HepG2 (cell line): ENCODE measurements around the gene CCDC116. TPM values are rescaled to one million over a fixed set of nuclear protein-coding genes. Genes with fewer than 3 reads are reported as not detected.

Source experiments
- ATAC-seq: fragments of 200-7000 bp; cut with Tn5 transposase; 3 replicates; pipeline ENCODE4 v1.9.1; 2020; ENCODE audit warnings: mild to moderate bottlenecking, moderate library complexity
- BruUV-seq: library from RNA; stranded (reverse); fragments of 400-500 nt; replicated peaks from 2 replicates; lab custom pipeline; 2021; lab: Mats Ljungman, UMichigan
- CTCF ChIA-PET: fragments of 300-600 bp; formaldehyde crosslinking; extraction: SDS; loops from one replicate; lab custom pipeline; 2021; ENCODE audit warnings: low total read pairs, inconsistent platforms, low intra/inter-chr PET ratio; lab: Yijun Ruan, JAX
- POLR2A ChIA-PET: fragments of 350-600 bp; sonication (Branson Sonifier 250); formaldehyde crosslinking; loops from one replicate; lab custom pipeline; 2020; ENCODE audit warnings: antibody characterized with exemption, inconsistent platforms; lab: Yijun Ruan, JAX
- DNase-seq: peaks from one replicate; pipeline ENCODE4 v3.0.0-alpha.2; 2015; ENCODE audit warnings: low spot score
- FAIRE-seq: peaks from 3 replicates; lab custom pipeline; 2011; peaks lifted over from hg19 to GRCh38; lab: Jason Lieb, UNC
- H2AFZ ChIP-seq: one replicate; pipeline ENCODE4 v1.6.1; 2011; ENCODE audit warnings: low read length, inconsistent platforms
- H3K27ac ChIP-seq: fragments of 300-600 bp; 3 replicates; pipeline ENCODE4 v1.8.0; 2011; ENCODE audit warnings: mixed run types, mild to moderate bottlenecking, mixed read lengths, low read length, inconsistent platforms; ENCODE audit not compliant: insufficient read depth; ENCODE audit errors: extremely low read length
- H3K27me3 ChIP-seq, 2 experiments: fragments of 200-600 bp in 1 of 2; 2 replicates in 1 of 2; 3 replicates in 1 of 2; pipeline versions ENCODE4 v1.6.0 to v1.8.0; 2011; ENCODE audit warnings: low read length in 2 of 2, mild to moderate bottlenecking in 2 of 2, moderate library complexity in 2 of 2, inconsistent platforms in 1 of 2; ENCODE audit not compliant: insufficient read depth in 2 of 2, control insufficient read depth in 1 of 2
- H3K36me3 ChIP-seq, 2 experiments: fragments of 200-600 bp in 1 of 2; replicated peaks in 1 of 2; 2 replicates in 1 of 2; 3 replicates in 1 of 2; pipeline versions ENCODE4 v1.5.1 to v1.8.0; 2011; ENCODE audit warnings: low read length in 2 of 2, inconsistent platforms in 1 of 2; ENCODE audit not compliant: insufficient read depth in 2 of 2, control insufficient read depth in 1 of 2
- H3K4me1 ChIP-seq: 2 replicates; pipeline ENCODE4 v1.5.1; 2012; ENCODE audit warnings: low read length, inconsistent platforms; ENCODE audit not compliant: insufficient read depth
- H3K4me2 ChIP-seq: 2 replicates; pipeline ENCODE4 v1.6.0; 2011; ENCODE audit warnings: low read depth, low read length, inconsistent platforms
- H3K4me3 ChIP-seq, 3 experiments: fragments of 200-600 bp in 1 of 3; sonication (generic), shearing (Covaris generic) in 1 of 3; replicated peaks in 1 of 3; 2 replicates each; pipeline ENCODE4 v1.5.1; 2011 to 2016; ENCODE audit warnings: low read length in 3 of 3, inconsistent platforms in 2 of 3, low read depth in 2 of 3, mild to moderate bottlenecking in 2 of 3, control low read depth in 1 of 3, mixed read lengths in 1 of 3; ENCODE audit not compliant: insufficient read depth in 1 of 3
- H3K79me2 ChIP-seq: one replicate; pipeline ENCODE4 v1.6.1; 2011; ENCODE audit warnings: low read length, inconsistent platforms; ENCODE audit not compliant: insufficient read depth
- H3K9ac ChIP-seq: 2 replicates; pipeline ENCODE4 v1.6.0; 2011; ENCODE audit warnings: mild to moderate bottlenecking, low read depth, low read length, inconsistent platforms; ENCODE audit not compliant: insufficient read depth
- H3K9me3 ChIP-seq: 2 replicates; pipeline ENCODE4 v1.5.1; 2012; ENCODE audit warnings: mild to moderate bottlenecking, low read length
- H4K20me1 ChIP-seq: 2 replicates; pipeline ENCODE4 v1.6.0; 2011; ENCODE audit warnings: inconsistent platforms, mild to moderate bottlenecking, low read length, moderate library complexity; ENCODE audit not compliant: insufficient read depth
- HOXA7 ChIP-seq: sonication (generic); formaldehyde crosslinking; IDR thresholded peaks from 2 replicates; pipeline ENCODE4 v1.8.1; 2022; ENCODE audit warnings: mild to moderate bottlenecking, missing genetic modification reagents, moderate library complexity
- NR2F1 ChIP-seq, 2 experiments: fragments of 450-650 bp in 1 of 2; formaldehyde crosslinking in 1 of 2; IDR thresholded peaks; 2 replicates each; pipeline versions ENCODE4 v1.5.0 to v1.6.1; 2016 to 2020; ENCODE audit warnings: mild to moderate bottlenecking in 1 of 2, missing compliant biosample characterization in 1 of 2, missing genetic modification reagents in 1 of 2, moderate library complexity in 1 of 2
- TFDP1 ChIP-seq: IDR thresholded peaks from 2 replicates; pipeline ENCODE4 v1.6.1; 2016; ENCODE audit warnings: missing compliant biosample characterization, missing genetic modification reagents, borderline replicate concordance
- ZHX2 ChIP-seq, 2 experiments: sonication (generic) in 1 of 2; formaldehyde crosslinking in 1 of 2; IDR thresholded peaks; 2 replicates each; pipeline versions ENCODE4 v1.6.1 to v1.9.0; 2014 to 2022; ENCODE audit warnings: antibody characterized with exemption in 1 of 2, borderline replicate concordance in 1 of 2, inconsistent platforms in 1 of 2, low read depth in 1 of 2, missing genetic modification reagents in 1 of 2
- ZNF263 ChIP-seq: sonication (generic); formaldehyde crosslinking; IDR thresholded peaks from 2 replicates; pipeline ENCODE4 v1.4.0; 2020; ENCODE audit warnings: missing genetic modification reagents
- WGBS: methylation state at CpG from one replicate; pipeline ENCODE4 v1.1.6; 2017; ENCODE audit warnings: low lambda C conversion rate; 5-methylcytosine and 5-hydroxymethylcytosine counted together
- in situ Hi-C: cut with HindIII; loops from 2 replicates; pipeline ENCODE4 v1.10.0; 2017; ENCODE audit warnings: low pct_unique_long_range_greater_than_20kb; ENCODE audit not compliant: extremely low pct_ligation_motif_present
- intact Hi-C: fragments of 100-400 bp; cut with micrococcal nuclease; formaldehyde crosslinking; loops from one replicate; pipeline ENCODE4 v1.10.0; 2022; ENCODE audit not compliant: unreplicated experiment
- polyA plus RNA-seq, 8 experiments: library from polyadenylated mRNA; depleted of rRNA in 3 of 8; stranded (reverse) in 7 of 8; unstranded in 1 of 8; fragments of >200 nt; fragmentation: Illumina TruSeq in 4 of 8; extraction: Trizol in 4 of 8; gene quantifications; 2 replicates each; pipeline versions ENCODE4 v1.2.1 to v1.2.3, GENCODE V29; 2011 to 2016; ENCODE audit warnings: low read depth in 4 of 8, missing spikeins in 1 of 8, mixed read lengths in 1 of 8; ENCODE audit not compliant: insufficient read depth in 1 of 8
- total RNA-seq, 5 experiments: library from RNA; depleted of rRNA; stranded (reverse); fragments of >200 nt; fragmentation: Illumina TruSeq; extraction: Trizol; gene quantifications; 2 replicates each; pipeline ENCODE4 v1.2.3, GENCODE V29; 2016; ENCODE audit warnings: low read depth in 1 of 5
- TF ChIP-seq, protein P1 (sequence below), 2 experiments: fragments of 450-650 bp in 1 of 2; sonication (generic) in 1 of 2; formaldehyde crosslinking; IDR thresholded peaks; 2 replicates each; pipeline versions ENCODE4 v1.5.0 to v1.8.0; 2020 to 2022; ENCODE audit warnings: mild to moderate bottlenecking in 1 of 2, missing genetic modification reagents in 1 of 2

Gene CCDC116
- total and polyA plus RNA-seq, 2 of the 13 experiments (the other 11 are each of a cell fraction or from before 2014, with no cell fraction given) = 0.15 to 0.33 TPM

DNA sequence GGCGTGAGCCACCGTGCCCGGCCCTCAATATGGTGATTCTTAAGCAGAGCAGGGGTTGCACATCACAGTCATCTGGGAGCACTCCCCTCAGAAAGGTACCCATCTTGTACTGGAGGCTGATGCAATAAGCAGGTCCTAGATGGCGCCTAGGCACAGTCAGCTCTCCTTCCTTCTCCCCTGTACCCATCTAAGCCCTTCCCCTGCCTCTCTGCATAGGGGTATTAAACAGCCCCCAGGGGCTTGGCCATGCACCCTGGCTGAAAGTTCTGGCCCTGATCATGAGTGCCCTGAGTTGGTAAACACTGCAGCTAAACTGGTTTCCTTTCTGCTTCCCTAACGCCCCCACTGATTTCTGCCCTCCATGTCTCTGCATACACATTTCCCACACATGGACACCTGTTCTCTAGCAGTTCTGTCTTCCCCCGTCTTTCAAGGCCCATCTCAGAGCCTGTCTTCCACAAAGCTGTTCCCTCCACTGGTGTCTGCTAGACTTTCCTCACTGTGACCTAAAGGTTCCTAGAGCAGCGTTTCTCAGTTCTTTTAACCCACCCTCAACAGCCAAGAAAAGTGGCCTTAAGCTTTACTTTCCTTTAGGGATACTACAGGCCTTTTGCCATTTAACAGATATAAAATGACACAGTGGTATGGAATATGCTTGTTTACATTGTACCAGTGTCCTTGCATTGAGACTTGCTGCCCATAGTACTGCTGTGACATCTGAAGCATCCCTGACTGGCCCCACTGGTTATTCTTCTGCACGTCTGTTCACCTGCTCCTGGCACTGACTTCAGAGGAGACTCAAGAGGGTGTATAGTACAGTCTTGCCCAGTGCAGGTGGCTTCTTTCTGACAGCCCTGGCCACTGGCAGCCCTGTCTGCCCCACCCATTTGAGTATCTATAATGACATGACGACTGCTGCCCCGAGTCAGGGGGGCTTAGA, 49.5 kb upstream of the CCDC116 start:
- Histone ChIP-seq H3K27ac (no peak overlapping the region), H3K9me3 (no peaks in the 10 kb centered on the region), H3K4me3 (no peak overlapping the region), H3K27me3 (no peaks in the 10 kb centered on the region), H3K36me3 (peaks cover 7 to 22% of the 10 kb centered on the region in 2 experiments), H2AFZ (no peak overlapping the region), H4K20me1 (peaks cover 76% of the 10 kb centered on the region), H3K79me2 (peaks cover 85% of the 10 kb centered on the region), H3K9ac (no peak overlapping the region), H3K4me1 (peaks cover 34% of the 10 kb centered on the region), H3K4me2 (no peak overlapping the region)
- no peak for FAIRE-seq
- no peak for ATAC-seq
- WGBS = 93% methylated on average over 8 of the region's 10 CpGs
- intact Hi-C loops = no loop called here
- no peak for DNase-seq
- BruUV-seq = no TSS peak
- ChIA-PET CTCF (no interaction called here), POLR2A (no interaction called here)
- in situ Hi-C loops = no loop called here
- TF ChIP-seq, protein P1, sequence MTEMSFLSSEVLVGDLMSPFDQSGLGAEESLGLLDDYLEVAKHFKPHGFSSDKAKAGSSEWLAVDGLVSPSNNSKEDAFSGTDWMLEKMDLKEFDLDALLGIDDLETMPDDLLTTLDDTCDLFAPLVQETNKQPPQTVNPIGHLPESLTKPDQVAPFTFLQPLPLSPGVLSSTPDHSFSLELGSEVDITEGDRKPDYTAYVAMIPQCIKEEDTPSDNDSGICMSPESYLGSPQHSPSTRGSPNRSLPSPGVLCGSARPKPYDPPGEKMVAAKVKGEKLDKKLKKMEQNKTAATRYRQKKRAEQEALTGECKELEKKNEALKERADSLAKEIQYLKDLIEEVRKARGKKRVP (CRISPR knock-in tag; IDR thresholded peaks at IDR 0.05) = peak in 1 of 2 experiments; percentile 37; a peak in 1 of 4 replicates
- TF ChIP-seq ZNF263 (CRISPR knock-in tag) (peak; percentile 71), NR2F1 (CRISPR knock-in tag; IDR thresholded peaks at IDR 0.05) (no peak)

- no peak overlapping the region for H3K9ac ChIP-seq
- 94% methylated on average over 2 of the region's 2 CpGs for WGBS
- FAIRE-seq = no peak
- H3K4me2 ChIP-seq = no peak overlapping the region
- peaks cover 69% of the 10 kb centered on the region for H4K20me1 ChIP-seq
- no TSS peak for BruUV-seq
- no peak overlapping the region for H3K4me3 ChIP-seq
- H3K4me1 ChIP-seq = peaks cover 13% of the 10 kb centered on the region
- no peak overlapping the region for H3K27ac ChIP-seq
- H3K9me3 ChIP-seq = no peaks in the 10 kb centered on the region
- no peak overlapping the region for H2AFZ ChIP-seq
- H3K79me2 ChIP-seq = peaks cover 84% of the 10 kb centered on the region
- POLR2A ChIA-PET = no interaction called here
- H3K27me3 ChIP-seq = no peaks in the 10 kb centered on the region
- in situ Hi-C loops (no loop called here), intact Hi-C loops (no loop called here)
- DNase-seq = no peak
- no peak for ATAC-seq
- CTCF ChIA-PET = no interaction called here
- H3K36me3 ChIP-seq = peaks cover 7 to 26% of the 10 kb centered on the region in 2 experiments
- TF ChIP-seq ZHX2 (IDR thresholded peaks at IDR 0.05; ENCODE audit: low read depth) = no peak
- no peak for TF ChIP-seq ZHX2 (CRISPR knock-in tag; IDR thresholded peaks at IDR 0.05; ENCODE audit: borderline replicate concordance)
- TF ChIP-seq HOXA7 = no peak
- no peak for TF ChIP-seq TFDP1 (CRISPR knock-in tag)
These were observed 47.2 kb upstream of the CCDC116 start for GRCh38 chr22:21585389-21585788.
